ENCODE results near the gene AFF2.

- TF ChIP-seq, protein P1, sequence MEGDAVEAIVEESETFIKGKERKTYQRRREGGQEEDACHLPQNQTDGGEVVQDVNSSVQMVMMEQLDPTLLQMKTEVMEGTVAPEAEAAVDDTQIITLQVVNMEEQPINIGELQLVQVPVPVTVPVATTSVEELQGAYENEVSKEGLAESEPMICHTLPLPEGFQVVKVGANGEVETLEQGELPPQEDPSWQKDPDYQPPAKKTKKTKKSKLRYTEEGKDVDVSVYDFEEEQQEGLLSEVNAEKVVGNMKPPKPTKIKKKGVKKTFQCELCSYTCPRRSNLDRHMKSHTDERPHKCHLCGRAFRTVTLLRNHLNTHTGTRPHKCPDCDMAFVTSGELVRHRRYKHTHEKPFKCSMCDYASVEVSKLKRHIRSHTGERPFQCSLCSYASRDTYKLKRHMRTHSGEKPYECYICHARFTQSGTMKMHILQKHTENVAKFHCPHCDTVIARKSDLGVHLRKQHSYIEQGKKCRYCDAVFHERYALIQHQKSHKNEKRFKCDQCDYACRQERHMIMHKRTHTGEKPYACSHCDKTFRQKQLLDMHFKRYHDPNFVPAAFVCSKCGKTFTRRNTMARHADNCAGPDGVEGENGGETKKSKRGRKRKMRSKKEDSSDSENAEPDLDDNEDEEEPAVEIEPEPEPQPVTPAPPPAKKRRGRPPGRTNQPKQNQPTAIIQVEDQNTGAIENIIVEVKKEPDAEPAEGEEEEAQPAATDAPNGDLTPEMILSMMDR (IDR thresholded peaks at IDR 0.05): no peak
- TF ChIP-seq POLR2A (IDR thresholded peaks at IDR 0.05): no peak
Observed at GRCh38 chrX:148517176-148517575, 16.8 kb downstream of the AFF2 start.

Measured in esophagus squamous epithelium (tissue), 4 donors.